PC-3 (cell line): Measurements from ENCODE around the gene GOLGA7B. TPM values are rescaled to one million over a fixed set of nuclear protein-coding genes. Genes with fewer than 3 reads are reported as not detected.

ENCODE experiments used
- ATAC-seq: fragments of 200-7000 bp; cut with Tn5 transposase; 2 replicates; pipeline ENCODE4 v1.9.1; 2020; ENCODE audit warnings: mild to moderate bottlenecking, moderate library complexity
- BruUV-seq: library from RNA; stranded (reverse); fragments of 400-500 nt; replicated peaks from 2 replicates; lab custom pipeline; 2021; lab: Mats Ljungman, UMichigan
- CTCF ChIA-PET: fragments of 300-600 bp; sonication (Branson Sonifier 250); formaldehyde crosslinking; loops from one replicate; lab custom pipeline; 2022; ENCODE audit warnings: antibody characterized with exemption; lab: Charles Lee
- POLR2A ChIA-PET: fragments of 300-600 bp; sonication (Branson Sonifier 250); formaldehyde crosslinking; loops from one replicate; lab custom pipeline; 2022; ENCODE audit warnings: antibody characterized with exemption; ENCODE audit not compliant: unreplicated experiment; lab: Charles Lee
- DNase-seq: peaks from one replicate; pipeline ENCODE4 v3.0.0-alpha.2; 2015
- H2AFZ ChIP-seq: fragments of 300-600 bp; sonication (generic); 2 replicates; pipeline ENCODE4 v1.6.0; 2016; ENCODE audit warnings: antibody characterized with exemption, low read length
- H3F3A ChIP-seq: fragments of 300-600 bp; sonication (generic); one replicate; pipeline ENCODE4 v1.6.0; 2017; ENCODE audit warnings: antibody characterized with exemption, low read length, control low read depth, mild to moderate bottlenecking; ENCODE audit not compliant: unreplicated experiment
- H3K27ac ChIP-seq: fragments of 300-600 bp; sonication (generic); 2 replicates; pipeline ENCODE4 v1.5.1; 2016; ENCODE audit warnings: mild to moderate bottlenecking, low read length
- H3K27me3 ChIP-seq: fragments of 300-600 bp; sonication (generic); 2 replicates; pipeline ENCODE4 v1.6.1; 2016; ENCODE audit warnings: low read length, mixed read lengths
- H3K36me3 ChIP-seq: fragments of 300-600 bp; sonication (generic); 2 replicates; pipeline ENCODE4 v1.6.1; 2016; ENCODE audit warnings: low read depth, mixed run types, low read length, mixed read lengths
- H3K4me1 ChIP-seq: fragments of 300-600 bp; sonication (generic); 2 replicates; pipeline ENCODE4 v1.5.1; 2016; ENCODE audit warnings: low read length; ENCODE audit not compliant: insufficient read depth
- H3K4me2 ChIP-seq: fragments of 300-600 bp; sonication (generic); 2 replicates; pipeline ENCODE4 v1.6.0; 2016; ENCODE audit warnings: low read length
- H3K4me3 ChIP-seq: fragments of 300-600 bp; sonication (generic); 2 replicates; pipeline ENCODE4 v1.5.1; 2016; ENCODE audit warnings: mild to moderate bottlenecking, low read length, mixed read lengths
- H3K79me2 ChIP-seq: fragments of 300-600 bp; sonication (generic); 2 replicates; pipeline ENCODE4 v1.6.1; 2017; ENCODE audit warnings: low read length, mixed read lengths
- H3K9ac ChIP-seq: fragments of 300-600 bp; sonication (generic); 2 replicates; pipeline ENCODE4 v1.6.0; 2016; ENCODE audit warnings: mild to moderate bottlenecking, low read length
- H3K9me2 ChIP-seq: fragments of 300-600 bp; sonication (generic); replicated peaks from 2 replicates; pipeline ENCODE4 v1.6.1; 2016; ENCODE audit warnings: mixed run types, low read length, mixed read lengths
- H3K9me3 ChIP-seq: fragments of 300-600 bp; sonication (generic); 2 replicates; pipeline ENCODE4 v1.6.1; 2016; ENCODE audit warnings: low read length, mixed read lengths
- H4K20me1 ChIP-seq: fragments of 300-600 bp; sonication (generic); 2 replicates; pipeline ENCODE4 v1.6.1; 2016; ENCODE audit warnings: low read length, mixed read lengths
- EZH2 ChIP-seq: fragments of 300-600 bp; sonication (generic); IDR thresholded peaks from one replicate; pipeline ENCODE4 v1.6.1; 2017; ENCODE audit warnings: antibody characterized with exemption, mild to moderate bottlenecking, low read length; ENCODE audit not compliant: unreplicated experiment
- EZH2phosphoT487 ChIP-seq: fragments of 300-600 bp; sonication (generic); IDR thresholded peaks from 2 replicates; pipeline ENCODE4 v1.6.1; 2018; ENCODE audit warnings: mild to moderate bottlenecking, antibody characterized with exemption, low read length, borderline replicate concordance
- intact Hi-C: fragments of 100-400 bp; cut with micrococcal nuclease; formaldehyde crosslinking; loops from 2 replicates; pipeline ENCODE4 v1.9.0; 2023
- total RNA-seq: library from RNA; depleted of rRNA; stranded (reverse); fragments of >200 nt; gene quantifications from 2 replicates; pipeline ENCODE4 v1.2.3, GENCODE V29; 2014
- TF ChIP-seq, protein P1 (sequence below): fragments of 300-600 bp; sonication (generic); conservative IDR thresholded peaks from 2 replicates; pipeline ENCODE4 v1.5.1; 2017; ENCODE audit warnings: antibody characterized with exemption, low read depth, mild to moderate bottlenecking, low read length

The GOLGA7B gene
- total RNA-seq, 1 experiment from 2014 or later, result 0.26 TPM

- POLR2A ChIA-PET, result interaction anchor here (0.5 kb wide), 1 partner anchor 120 kb away, joined by 3 read pairs; no protein-coding TSS in a partner anchor
- Histone ChIP-seq H3K9me2 (no peaks in the 10 kb centered on the region), H3K36me3 (no peaks in the 10 kb centered on the region), H3K9me3 (no peaks in the 10 kb centered on the region), H3K27me3 (no peaks in the 10 kb centered on the region), H3K4me3 (no peak overlapping the region), H3F3A (no peaks in the 10 kb centered on the region), H3K79me2 (no peaks in the 10 kb centered on the region), H3K4me1 (peaks cover 32% of the 10 kb centered on the region), H3K4me2 (peak overlapping the region; percentile 54), H4K20me1 (no peaks in the 10 kb centered on the region), H3K9ac (peak overlapping the region; percentile 72), H2AFZ (no peak overlapping the region), H3K27ac (peak overlapping the region; percentile 94)
- ATAC-seq (no peak; the same call in 1 of the 2 replicates), DNase-seq (no peak)
- no peak for TF ChIP-seq EZH2
- TF ChIP-seq, protein P1, sequence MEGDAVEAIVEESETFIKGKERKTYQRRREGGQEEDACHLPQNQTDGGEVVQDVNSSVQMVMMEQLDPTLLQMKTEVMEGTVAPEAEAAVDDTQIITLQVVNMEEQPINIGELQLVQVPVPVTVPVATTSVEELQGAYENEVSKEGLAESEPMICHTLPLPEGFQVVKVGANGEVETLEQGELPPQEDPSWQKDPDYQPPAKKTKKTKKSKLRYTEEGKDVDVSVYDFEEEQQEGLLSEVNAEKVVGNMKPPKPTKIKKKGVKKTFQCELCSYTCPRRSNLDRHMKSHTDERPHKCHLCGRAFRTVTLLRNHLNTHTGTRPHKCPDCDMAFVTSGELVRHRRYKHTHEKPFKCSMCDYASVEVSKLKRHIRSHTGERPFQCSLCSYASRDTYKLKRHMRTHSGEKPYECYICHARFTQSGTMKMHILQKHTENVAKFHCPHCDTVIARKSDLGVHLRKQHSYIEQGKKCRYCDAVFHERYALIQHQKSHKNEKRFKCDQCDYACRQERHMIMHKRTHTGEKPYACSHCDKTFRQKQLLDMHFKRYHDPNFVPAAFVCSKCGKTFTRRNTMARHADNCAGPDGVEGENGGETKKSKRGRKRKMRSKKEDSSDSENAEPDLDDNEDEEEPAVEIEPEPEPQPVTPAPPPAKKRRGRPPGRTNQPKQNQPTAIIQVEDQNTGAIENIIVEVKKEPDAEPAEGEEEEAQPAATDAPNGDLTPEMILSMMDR, result no peak
- TF ChIP-seq EZH2phosphoT487, result no peak
- BruUV-seq, result no TSS peak
- intact Hi-C loops, result no loop called here
- CTCF ChIA-PET, result no interaction called here
Measured at GRCh38 chr10:97883092-97883485, 33.4 kb downstream of the GOLGA7B start.

- no TSS peak for BruUV-seq
- Histone ChIP-seq H3K9ac (no peak overlapping the region), H2AFZ (no peak overlapping the region), H3K36me3 (no peaks in the 10 kb centered on the region), H3K79me2 (no peaks in the 10 kb centered on the region), H3K4me2 (no peak overlapping the region), H3F3A (no peaks in the 10 kb centered on the region), H3K27ac (no peak overlapping the region), H3K27me3 (no peaks in the 10 kb centered on the region), H4K20me1 (no peaks in the 10 kb centered on the region), H3K9me3 (no peaks in the 10 kb centered on the region), H3K4me3 (no peak overlapping the region), H3K4me1 (peaks cover 44% of the 10 kb centered on the region), H3K9me2 (no peaks in the 10 kb centered on the region)
- ATAC-seq, result no peak
- intact Hi-C loops, result no loop called here
- POLR2A ChIA-PET, result no interaction called here
- DNase-seq, result no peak
- TF ChIP-seq EZH2 (no peak), EZH2phosphoT487 (no peak)
- TF ChIP-seq, protein P1, result no peak
- CTCF ChIA-PET, result no interaction called here
Measured at GRCh38 chr10:97886286-97886685, 36.6 kb downstream of the GOLGA7B start.

DNA sequence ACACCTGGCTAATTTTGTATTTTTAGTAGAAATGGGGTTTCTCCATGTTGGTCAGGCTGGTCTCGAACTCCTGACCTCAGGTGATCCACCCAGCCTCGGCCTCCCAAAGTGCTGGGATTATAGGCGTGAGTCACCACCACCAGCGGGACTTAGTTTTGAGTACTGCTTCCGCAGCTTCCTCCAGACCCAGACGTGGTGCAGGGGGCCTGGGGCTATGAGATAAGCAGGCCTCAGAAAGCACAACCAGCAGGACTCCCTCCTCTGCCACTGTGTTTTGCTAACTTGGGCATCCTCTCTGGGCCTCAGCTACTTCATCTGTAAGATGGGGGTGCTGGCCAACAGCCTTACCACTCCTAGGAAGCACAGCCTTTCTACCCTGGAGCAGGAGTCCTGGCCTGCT lies 37.8 kb downstream of the GOLGA7B start:
- Histone ChIP-seq H3K36me3 (no peaks in the 10 kb centered on the region), H3K9ac (no peak overlapping the region), H3K9me3 (no peaks in the 10 kb centered on the region), H4K20me1 (no peaks in the 10 kb centered on the region), H3K4me2 (no peak overlapping the region), H3K4me1 (peaks cover 35% of the 10 kb centered on the region), H3K9me2 (no peaks in the 10 kb centered on the region), H3K79me2 (no peaks in the 10 kb centered on the region), H2AFZ (no peak overlapping the region), H3K27me3 (no peaks in the 10 kb centered on the region), H3K27ac (no peak overlapping the region), H3K4me3 (no peak overlapping the region), H3F3A (no peaks in the 10 kb centered on the region)
- CTCF ChIA-PET, result no interaction called here
- BruUV-seq, result no TSS peak
- TF ChIP-seq, protein P1, result no peak
- TF ChIP-seq EZH2phosphoT487 (no peak), EZH2 (no peak)
- POLR2A ChIA-PET, result no interaction called here
- intact Hi-C loops, result no loop called here
- ATAC-seq (no peak), DNase-seq (peak; percentile 27)
